Measurements from ENCODE around the gene SKI.

DNA sequence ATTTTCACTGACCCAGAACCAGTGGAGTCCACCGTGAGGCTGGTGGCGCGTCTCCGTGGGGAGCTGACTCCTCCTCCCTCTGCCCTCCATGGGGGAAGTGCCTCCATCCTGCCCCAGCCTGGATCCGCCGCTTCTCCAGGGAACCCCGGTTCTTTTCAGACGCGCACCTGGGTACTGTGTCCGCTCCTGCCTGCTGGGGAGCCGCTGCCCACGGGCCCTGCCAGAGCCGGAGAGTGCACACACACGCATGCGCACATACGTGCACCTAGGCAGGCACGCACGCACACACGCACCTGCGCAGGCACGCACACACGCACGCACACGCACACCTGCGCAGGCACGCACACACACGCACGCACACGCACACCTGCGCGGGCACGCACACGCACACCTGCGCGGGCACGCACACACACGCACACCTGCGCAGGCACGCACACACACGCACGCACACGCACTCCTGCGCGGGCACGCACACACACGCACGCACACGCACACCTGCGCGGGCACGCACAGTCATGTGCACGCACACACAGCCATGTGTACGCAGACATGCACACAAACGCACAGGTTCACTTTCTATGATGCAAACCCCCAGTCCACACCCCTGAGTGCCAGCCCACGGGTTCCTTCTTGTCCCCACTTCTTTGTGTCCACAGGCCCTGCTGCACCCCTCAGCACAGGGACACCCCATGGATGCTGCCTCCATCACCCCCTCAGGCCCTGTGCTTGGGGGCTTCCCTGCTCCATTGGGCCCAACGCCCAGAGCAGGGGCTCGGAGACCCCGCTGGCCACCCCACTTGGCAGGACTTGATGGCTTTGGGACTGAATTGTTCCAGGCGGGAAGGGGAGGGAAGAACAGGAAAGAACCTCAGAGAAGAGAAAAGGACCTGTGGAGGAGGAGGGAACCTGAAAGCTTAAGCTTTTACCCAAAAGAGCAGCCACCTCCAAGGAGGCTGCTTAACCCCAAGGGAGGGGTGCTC, 120.5 kb downstream of the SKI start:
- TF ChIP-seq, protein P1, sequence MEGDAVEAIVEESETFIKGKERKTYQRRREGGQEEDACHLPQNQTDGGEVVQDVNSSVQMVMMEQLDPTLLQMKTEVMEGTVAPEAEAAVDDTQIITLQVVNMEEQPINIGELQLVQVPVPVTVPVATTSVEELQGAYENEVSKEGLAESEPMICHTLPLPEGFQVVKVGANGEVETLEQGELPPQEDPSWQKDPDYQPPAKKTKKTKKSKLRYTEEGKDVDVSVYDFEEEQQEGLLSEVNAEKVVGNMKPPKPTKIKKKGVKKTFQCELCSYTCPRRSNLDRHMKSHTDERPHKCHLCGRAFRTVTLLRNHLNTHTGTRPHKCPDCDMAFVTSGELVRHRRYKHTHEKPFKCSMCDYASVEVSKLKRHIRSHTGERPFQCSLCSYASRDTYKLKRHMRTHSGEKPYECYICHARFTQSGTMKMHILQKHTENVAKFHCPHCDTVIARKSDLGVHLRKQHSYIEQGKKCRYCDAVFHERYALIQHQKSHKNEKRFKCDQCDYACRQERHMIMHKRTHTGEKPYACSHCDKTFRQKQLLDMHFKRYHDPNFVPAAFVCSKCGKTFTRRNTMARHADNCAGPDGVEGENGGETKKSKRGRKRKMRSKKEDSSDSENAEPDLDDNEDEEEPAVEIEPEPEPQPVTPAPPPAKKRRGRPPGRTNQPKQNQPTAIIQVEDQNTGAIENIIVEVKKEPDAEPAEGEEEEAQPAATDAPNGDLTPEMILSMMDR (IDR thresholded peaks at IDR 0.05 in 2 of 3, conservative IDR thresholded peaks at IDR 0.05 in 1 of 3; ENCODE audit: control insufficient read depth in 2 of 3, extremely low read depth in 1 of 3, insufficient read depth in 1 of 3, low read depth in 3 of 3, low read length in 3 of 3) = no peak
- TF ChIP-seq POLR2AphosphoS5 (IDR thresholded peaks at IDR 0.05; ENCODE audit: low read length) (no peak), SP1 (IDR thresholded peaks at IDR 0.05; ENCODE audit: low read depth, low read length) (no peak), SUZ12 (IDR thresholded peaks at IDR 0.05; ENCODE audit: unreplicated experiment) (no peak)
- TF ChIP-seq, protein P2, sequence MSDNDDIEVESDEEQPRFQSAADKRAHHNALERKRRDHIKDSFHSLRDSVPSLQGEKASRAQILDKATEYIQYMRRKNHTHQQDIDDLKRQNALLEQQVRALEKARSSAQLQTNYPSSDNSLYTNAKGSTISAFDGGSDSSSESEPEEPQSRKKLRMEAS (IDR thresholded peaks at IDR 0.05; ENCODE audit: low read depth, low read length) = no peak
